H1 (cell line): ENCODE results near the gene RNF130. TPM values are rescaled to one million over a fixed set of nuclear protein-coding genes. Genes with fewer than 3 reads are reported as not detected.

ENCODE experiments used
- RFX5 ChIP-seq: IDR thresholded peaks from 2 replicates; pipeline ENCODE4 v1.6.1; 2011; ENCODE audit warnings: low read depth, low read length, improper control_type of control experiment, borderline replicate concordance
- RNF2 ChIP-seq: fragments of 200-900, 300-1000 bp; sonication (generic); IDR thresholded peaks from 2 replicates; pipeline ENCODE4 v1.7.1; 2016; ENCODE audit warnings: borderline replicate concordance, low read depth, mild to moderate bottlenecking, antibody characterized with exemption, low read length; ENCODE audit not compliant: poor library complexity, severe bottlenecking; ENCODE audit errors: missing control alignments
- SUZ12 ChIP-seq: fragments of 200-600 bp; sonication (generic); IDR thresholded peaks from 2 replicates; pipeline ENCODE4 v1.6.1; 2012; ENCODE audit warnings: mild to moderate bottlenecking, inconsistent platforms, low read length, moderate library complexity, mixed read lengths
- polyA plus RNA-seq, 7 experiments: library from polyadenylated mRNA; depleted of rRNA in 3 of 7; stranded (reverse) in 5 of 7; unstranded in 2 of 7; fragments of >200 nt in 5 of 7; fragments of 200-250 nt in 2 of 7; gene quantifications; 1 replicate in 5 of 7; 2 replicates in 1 of 7; 4 replicates in 1 of 7; pipeline versions ENCODE4 v1.2.1 to v1.2.3, GENCODE V29; 2011 to 2013; ENCODE audit warnings: missing spikeins in 2 of 7, mixed read lengths in 2 of 7
- total RNA-seq: library from RNA; stranded (reverse); fragmentation: NEBNext Ultra II Directional; extraction: Animal tissue kit (Norgen Biotek cat#: 25700); gene quantifications from 2 replicates; pipeline ENCODE4 v1.2.1, GENCODE V29; 2021

RNF130 gene
- total and polyA plus RNA-seq, 2 of the 8 experiments (the other 6 are each of a cell fraction or from before 2014, with no cell fraction given) = 65.1 to 70.0 TPM

- TF ChIP-seq RFX5 (no peak), RNF2 (no peak), SUZ12 (no peak)
These were observed 115.9 kb downstream of the RNF130 start (continued) for GRCh38 chr5:179955630-179956029.
